Hematopoietic multipotent progenitor cell treated with erythropoietin and hydrocortisone succinate and interleukin-3 and kit ligand, for 17 days (in vitro differentiated cells): ENCODE data around the gene CAMTA1.

Experiments used
- DNase-seq: peaks from one replicate; pipeline ENCODE4 v3.0.0-alpha.2; 2015; ENCODE audit warnings: low spot score

Gene CAMTA1

GRCh38 chr1:7040969-7041695 lies 255.9 kb downstream of the CAMTA1 start:
- DNase-seq = no peak

- DNase-seq = no peak
Observed at GRCh38 chr1:7042322-7043190, 257.3 kb downstream of the CAMTA1 start.

- DNase-seq = no peak
Observed at GRCh38 chr1:7043191-7043549, 257.9 kb downstream of the CAMTA1 start.

- no peak for DNase-seq
Observed at GRCh38 chr1:7043719-7044535, 258.7 kb downstream of the CAMTA1 start.

GRCh38 chr1:7045897-7046296 lies 260.6 kb downstream of the CAMTA1 start:
- DNase-seq = no peak

- no peak for DNase-seq
Observed at GRCh38 chr1:7046314-7046713, 261.1 kb downstream of the CAMTA1 start.

- no peak for DNase-seq
Observed at GRCh38 chr1:7046891-7047290, 261.6 kb downstream of the CAMTA1 start.

- DNase-seq = no peak
Observed at GRCh38 chr1:7047866-7048265, 262.6 kb downstream of the CAMTA1 start.

- DNase-seq = no peak
Observed at GRCh38 chr1:7048395-7048794, 263.1 kb downstream of the CAMTA1 start.

GRCh38 chr1:7049913-7050625 lies 264.8 kb downstream of the CAMTA1 start:
- DNase-seq = no peak

GRCh38 chr1:7050751-7051665 lies 265.8 kb downstream of the CAMTA1 start:
- no peak for DNase-seq

GRCh38 chr1:7052701-7053100 lies 267.4 kb downstream of the CAMTA1 start:
- DNase-seq = no peak

GRCh38 chr1:7060745-7061144 lies 275.5 kb downstream of the CAMTA1 start:
- no peak for DNase-seq

- DNase-seq = no peak
Observed at GRCh38 chr1:7062346-7063061, 277.2 kb downstream of the CAMTA1 start.

- DNase-seq = no peak
Observed at GRCh38 chr1:7063981-7064380, 278.7 kb downstream of the CAMTA1 start.

GRCh38 chr1:7068552-7068951 lies 283.3 kb downstream of the CAMTA1 start:
- DNase-seq = no peak

GRCh38 chr1:7069931-7070330 lies 284.7 kb downstream of the CAMTA1 start:
- no peak for DNase-seq

GRCh38 chr1:7070389-7071029 lies 285.3 kb downstream of the CAMTA1 start:
- peak; percentile 27 for DNase-seq

GRCh38 chr1:7076117-7076516 lies 290.9 kb downstream of the CAMTA1 start:
- DNase-seq = no peak

- DNase-seq = no peak
Observed at GRCh38 chr1:7076572-7076971, 291.3 kb downstream of the CAMTA1 start.
